Suprapubic skin (tissue), 3 donors: ENCODE measurements around the gene CIRBP.

Experiments
- CTCF ChIP-seq, 2 donors: fragments of 200-600 bp in 1 of 2; fragments of 450-650 bp in 1 of 2; sonication (generic) in 1 of 2; IDR thresholded peaks; one replicate each; pipeline ENCODE4 v1.5.1; 2016 to 2019; ENCODE audit warnings: antibody characterized with exemption in 2 of 2, mild to moderate bottlenecking in 1 of 2, moderate library complexity in 1 of 2
- POLR2A ChIP-seq, 2 donors: fragments of 450-650 bp; IDR thresholded peaks; one replicate each; pipeline ENCODE4 v1.6.1; 2017; ENCODE audit warnings: antibody characterized with exemption in 2 of 2, mild to moderate bottlenecking in 2 of 2, moderate library complexity in 2 of 2

GRCh38 chr19:1277061-1277460 lies 7.9 kb downstream of the CIRBP start:
- TF ChIP-seq CTCF (IDR thresholded peaks at IDR 0.05) = no peak
- no peak for TF ChIP-seq POLR2A (IDR thresholded peaks at IDR 0.05)
